Neural progenitor cell (in vitro differentiated cells): ENCODE results near the gene RCOR1. TPM values are rescaled to one million over a fixed set of nuclear protein-coding genes. Genes with fewer than 3 reads are reported as not detected.

Source experiments
- DNase-seq: peaks from one replicate; pipeline ENCODE4 v3.0.0-alpha.2; 2016; ENCODE audit warnings: low spot score
- H2AFZ ChIP-seq: fragments of 200-600 bp; sonication (generic); replicated peaks from 2 replicates; pipeline ENCODE4 v1.6.1; 2016; ENCODE audit warnings: antibody characterized with exemption
- H3F3A ChIP-seq: fragments of 200-600 bp; sonication (generic); 2 replicates; pipeline ENCODE4 v1.6.1; 2016; ENCODE audit warnings: antibody characterized with exemption, low read depth
- H3K27ac ChIP-seq: fragments of 200-600 bp; sonication (generic); 2 replicates; pipeline ENCODE4 v1.5.1; 2016; ENCODE audit warnings: mild to moderate bottlenecking
- H3K27me3 ChIP-seq: fragments of 200-600 bp; sonication (generic); 2 replicates; pipeline ENCODE4 v1.6.1; 2016; ENCODE audit warnings: mild to moderate bottlenecking, moderate library complexity
- H3K36me3 ChIP-seq: fragments of 200-600 bp; sonication (generic); 2 replicates; pipeline ENCODE4 v1.5.1; 2016
- H3K4me1 ChIP-seq: fragments of 200-600 bp; sonication (generic); 2 replicates; pipeline ENCODE4 v1.6.1; 2016; ENCODE audit warnings: mixed run types
- H3K4me2 ChIP-seq: fragments of 200-600 bp; sonication (generic); 2 replicates; pipeline ENCODE4 v1.6.1; 2016
- H3K4me3 ChIP-seq: fragments of 200-600 bp; sonication (generic); 2 replicates; pipeline ENCODE4 v1.5.1; 2016
- H3K79me2 ChIP-seq: fragments of 200-600 bp; sonication (generic); 2 replicates; pipeline ENCODE4 v1.6.1; 2016; ENCODE audit warnings: low read depth
- H3K9ac ChIP-seq: fragments of 200-600 bp; sonication (generic); 2 replicates; pipeline ENCODE4 v1.6.1; 2016
- H3K9me3 ChIP-seq: fragments of 200-600 bp; sonication (generic); 2 replicates; pipeline ENCODE4 v1.5.1; 2016; ENCODE audit warnings: low read depth
- H4K20me1 ChIP-seq: fragments of 200-600 bp; sonication (generic); 2 replicates; pipeline ENCODE4 v1.6.1; 2016; ENCODE audit warnings: low read depth
- H3K27ac Mint-ChIP-seq: 3 replicates; pipeline ENCODE4 v1.8.0; 2021; ENCODE audit warnings: mixed read lengths
- H3K27me3 Mint-ChIP-seq: 2 replicates; pipeline ENCODE4 v1.8.0; 2022; ENCODE audit warnings: low read depth, mild to moderate bottlenecking, inconsistent platforms, moderate library complexity, mixed read lengths; ENCODE audit not compliant: insufficient read depth
- H3K36me3 Mint-ChIP-seq: 3 replicates; pipeline ENCODE4 v1.8.0; 2021; ENCODE audit warnings: mixed read lengths
- H3K4me1 Mint-ChIP-seq: 3 replicates; pipeline ENCODE4 v1.8.0; 2021; ENCODE audit warnings: mixed read lengths
- H3K4me3 Mint-ChIP-seq: 3 replicates; pipeline ENCODE4 v1.8.0; 2021; ENCODE audit warnings: mild to moderate bottlenecking, moderate library complexity, mixed read lengths
- H3K9me3 Mint-ChIP-seq: 3 replicates; pipeline ENCODE4 v1.8.0; 2020; ENCODE audit warnings: mixed read lengths
- EZH2 ChIP-seq: fragments of 200-600 bp; sonication (generic); IDR thresholded peaks from 2 replicates; pipeline ENCODE4 v1.6.1; 2017; ENCODE audit warnings: antibody characterized with exemption, mild to moderate bottlenecking, moderate library complexity
- EZH2phosphoT487 ChIP-seq: fragments of 200-600 bp; sonication (generic); IDR thresholded peaks from 2 replicates; pipeline ENCODE4 v1.6.1; 2017; ENCODE audit warnings: antibody characterized with exemption
- total RNA-seq: library from RNA; depleted of rRNA; stranded (reverse); fragments of >200 nt; gene quantifications from 2 replicates; pipeline ENCODE4 v1.2.3, GENCODE V29; 2015; ENCODE audit warnings: low replicate concordance
- TF ChIP-seq, protein P1 (sequence below): fragments of 200-600 bp; sonication (generic); IDR thresholded peaks from 2 replicates; pipeline ENCODE4 v1.5.1; 2017; ENCODE audit warnings: antibody characterized with exemption, mild to moderate bottlenecking

The RCOR1 gene
- total RNA-seq, 1 donor from 2014 or later, result 33.7 TPM

GRCh38 chr14:102734436-102734835 lies 142.0 kb downstream of the RCOR1 start:
- no peak overlapping the region for H3K27ac Mint-ChIP-seq
- peaks cover 2% of the 10 kb centered on the region for H3K4me1 Mint-ChIP-seq

DNA sequence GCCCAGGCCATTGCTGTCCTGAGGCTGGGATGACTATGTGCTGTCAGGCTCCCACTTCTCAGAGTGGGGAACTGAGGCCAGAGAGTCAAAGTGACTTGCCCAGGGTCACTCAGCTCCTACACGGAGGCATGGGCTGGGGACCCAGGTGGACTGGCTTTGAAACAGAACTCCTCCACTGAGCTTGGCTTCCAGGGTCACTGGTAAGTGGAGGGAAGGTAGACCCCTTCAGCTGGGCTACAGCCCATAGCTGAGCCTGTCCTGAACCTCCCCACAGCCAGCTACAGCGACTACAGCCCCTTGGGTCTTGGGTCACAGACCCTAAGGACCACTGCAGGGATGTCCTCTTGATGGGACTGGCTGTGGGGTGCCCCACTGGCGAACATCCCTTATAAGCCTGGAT lies 144.5 kb downstream of the RCOR1 start:
- Histone ChIP-seq H3K79me2 (no peaks in the 10 kb centered on the region), H3K9me3 (peaks cover 3% of the 10 kb centered on the region), H3K27me3 (no peaks in the 10 kb centered on the region), H3K36me3 (no peaks in the 10 kb centered on the region), H3K4me2 (no peak overlapping the region), H3F3A (no peaks in the 10 kb centered on the region), H4K20me1 (no peaks in the 10 kb centered on the region), H3K27ac (no peak overlapping the region), H2AFZ (no peak overlapping the region), H3K4me1 (no peaks in the 10 kb centered on the region), H3K9ac (no peak overlapping the region), H3K4me3 (no peak overlapping the region)
- TF ChIP-seq EZH2phosphoT487 (no peak), EZH2 (no peak)
- TF ChIP-seq, protein P1, sequence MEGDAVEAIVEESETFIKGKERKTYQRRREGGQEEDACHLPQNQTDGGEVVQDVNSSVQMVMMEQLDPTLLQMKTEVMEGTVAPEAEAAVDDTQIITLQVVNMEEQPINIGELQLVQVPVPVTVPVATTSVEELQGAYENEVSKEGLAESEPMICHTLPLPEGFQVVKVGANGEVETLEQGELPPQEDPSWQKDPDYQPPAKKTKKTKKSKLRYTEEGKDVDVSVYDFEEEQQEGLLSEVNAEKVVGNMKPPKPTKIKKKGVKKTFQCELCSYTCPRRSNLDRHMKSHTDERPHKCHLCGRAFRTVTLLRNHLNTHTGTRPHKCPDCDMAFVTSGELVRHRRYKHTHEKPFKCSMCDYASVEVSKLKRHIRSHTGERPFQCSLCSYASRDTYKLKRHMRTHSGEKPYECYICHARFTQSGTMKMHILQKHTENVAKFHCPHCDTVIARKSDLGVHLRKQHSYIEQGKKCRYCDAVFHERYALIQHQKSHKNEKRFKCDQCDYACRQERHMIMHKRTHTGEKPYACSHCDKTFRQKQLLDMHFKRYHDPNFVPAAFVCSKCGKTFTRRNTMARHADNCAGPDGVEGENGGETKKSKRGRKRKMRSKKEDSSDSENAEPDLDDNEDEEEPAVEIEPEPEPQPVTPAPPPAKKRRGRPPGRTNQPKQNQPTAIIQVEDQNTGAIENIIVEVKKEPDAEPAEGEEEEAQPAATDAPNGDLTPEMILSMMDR, result no peak
- no peak for DNase-seq
- Mint-ChIP-seq H3K36me3 (peaks cover 20% of the 10 kb centered on the region), H3K27me3 (peaks cover 9% of the 10 kb centered on the region), H3K4me3 (no peak overlapping the region), H3K27ac (no peak overlapping the region), H3K4me1 (peaks cover 2% of the 10 kb centered on the region), H3K9me3 (peaks cover 15% of the 10 kb centered on the region)

More at GRCh38 chr14:102734436-102734835, 142.0 kb downstream of the RCOR1 start:
- Histone ChIP-seq H3K27ac (no peak overlapping the region), H2AFZ (no peak overlapping the region), H4K20me1 (peaks cover 8% of the 10 kb centered on the region), H3K9me3 (no peaks in the 10 kb centered on the region), H3K9ac (no peak overlapping the region), H3K4me1 (no peaks in the 10 kb centered on the region), H3F3A (no peaks in the 10 kb centered on the region), H3K79me2 (no peaks in the 10 kb centered on the region), H3K4me3 (no peak overlapping the region), H3K27me3 (no peaks in the 10 kb centered on the region), H3K36me3 (no peaks in the 10 kb centered on the region), H3K4me2 (no peak overlapping the region)
- Mint-ChIP-seq H3K27me3 (peaks cover 6% of the 10 kb centered on the region), H3K4me3 (no peak overlapping the region), H3K36me3 (peaks cover 18% of the 10 kb centered on the region), H3K9me3 (peaks cover under 1% of the 10 kb centered on the region)
- DNase-seq, result no peak
- TF ChIP-seq EZH2phosphoT487 (no peak), EZH2 (no peak)
- TF ChIP-seq, protein P1, result no peak

DNA sequence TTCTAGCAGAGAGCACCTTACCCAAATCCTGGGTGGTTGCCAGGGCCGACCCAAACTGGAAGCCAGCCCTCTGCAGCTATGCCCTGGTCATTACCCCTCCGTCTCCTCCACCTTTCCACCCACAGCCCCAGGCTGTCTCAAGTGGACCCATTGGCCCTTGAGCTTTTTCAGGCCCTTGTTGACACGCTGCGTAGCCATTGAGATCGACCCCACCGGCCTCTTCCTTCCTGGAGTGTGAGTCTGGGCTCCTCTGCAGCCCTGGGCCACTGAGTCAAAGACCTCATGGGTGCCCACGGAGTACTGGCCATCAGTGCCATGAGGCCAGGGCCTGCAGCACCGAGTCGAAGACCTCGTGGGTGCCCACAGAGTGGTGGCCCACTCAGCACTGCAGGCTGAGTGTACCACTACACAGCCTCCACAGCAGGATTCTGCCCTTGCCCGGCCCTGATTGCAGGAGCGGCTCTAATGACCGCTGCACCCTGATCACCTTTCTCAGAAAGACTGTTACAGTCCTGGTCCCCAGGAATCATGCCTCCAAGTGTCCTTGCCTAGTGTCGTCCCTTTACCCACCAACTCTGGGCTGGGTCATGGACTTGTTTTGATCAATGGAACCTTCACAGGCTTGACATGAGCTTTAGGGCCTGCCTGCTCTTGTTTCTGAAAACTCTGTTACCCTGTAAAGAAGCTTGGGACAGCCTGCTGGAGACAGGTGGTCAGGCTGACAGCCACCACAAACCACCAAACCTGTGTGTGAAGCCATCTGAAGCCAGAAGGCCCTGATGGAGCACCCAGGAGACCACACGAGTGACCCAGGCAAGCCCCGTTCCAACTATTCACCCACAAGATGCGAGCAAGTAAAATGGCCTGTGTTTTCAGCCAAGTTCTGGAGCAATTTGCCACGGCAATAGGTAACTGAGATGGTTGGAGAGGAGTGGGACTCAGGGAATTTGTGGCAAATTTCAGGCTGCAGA lies 145.2 kb downstream of the RCOR1 start:
- Mint-ChIP-seq H3K4me1 (peaks cover 2% of the 10 kb centered on the region), H3K4me3 (no peak overlapping the region), H3K9me3 (peaks cover 16% of the 10 kb centered on the region), H3K27me3 (peaks cover 9% of the 10 kb centered on the region), H3K27ac (no peak overlapping the region), H3K36me3 (peaks cover 21% of the 10 kb centered on the region)
- Histone ChIP-seq H3F3A (no peaks in the 10 kb centered on the region), H2AFZ (no peak overlapping the region), H3K27me3 (no peaks in the 10 kb centered on the region), H3K36me3 (no peaks in the 10 kb centered on the region), H4K20me1 (no peaks in the 10 kb centered on the region), H3K4me1 (no peaks in the 10 kb centered on the region), H3K79me2 (no peaks in the 10 kb centered on the region), H3K9ac (no peak overlapping the region), H3K4me3 (no peak overlapping the region), H3K4me2 (no peak overlapping the region), H3K27ac (no peak overlapping the region), H3K9me3 (peaks cover 3% of the 10 kb centered on the region)
- TF ChIP-seq, protein P1, result no peak
- DNase-seq, result no peak
